Stimulated activated CD8-positive, alpha-beta memory T cell treated with anti-CD3 and anti-CD28 coated beads, Interleukin-7, amount 100 ng/mL, for 24 hours (primary cell): ENCODE results near the gene SECTM1.

Experiments used
- DNase-seq: peaks from one replicate; pipeline ENCODE4 v3.0.0-alpha.2; 2020; ENCODE audit warnings: low read depth

Gene SECTM1

GRCh38 chr17:82346342-82347300 lies 13.1 kb upstream of the SECTM1 start:
- DNase-seq: no peak

DNA sequence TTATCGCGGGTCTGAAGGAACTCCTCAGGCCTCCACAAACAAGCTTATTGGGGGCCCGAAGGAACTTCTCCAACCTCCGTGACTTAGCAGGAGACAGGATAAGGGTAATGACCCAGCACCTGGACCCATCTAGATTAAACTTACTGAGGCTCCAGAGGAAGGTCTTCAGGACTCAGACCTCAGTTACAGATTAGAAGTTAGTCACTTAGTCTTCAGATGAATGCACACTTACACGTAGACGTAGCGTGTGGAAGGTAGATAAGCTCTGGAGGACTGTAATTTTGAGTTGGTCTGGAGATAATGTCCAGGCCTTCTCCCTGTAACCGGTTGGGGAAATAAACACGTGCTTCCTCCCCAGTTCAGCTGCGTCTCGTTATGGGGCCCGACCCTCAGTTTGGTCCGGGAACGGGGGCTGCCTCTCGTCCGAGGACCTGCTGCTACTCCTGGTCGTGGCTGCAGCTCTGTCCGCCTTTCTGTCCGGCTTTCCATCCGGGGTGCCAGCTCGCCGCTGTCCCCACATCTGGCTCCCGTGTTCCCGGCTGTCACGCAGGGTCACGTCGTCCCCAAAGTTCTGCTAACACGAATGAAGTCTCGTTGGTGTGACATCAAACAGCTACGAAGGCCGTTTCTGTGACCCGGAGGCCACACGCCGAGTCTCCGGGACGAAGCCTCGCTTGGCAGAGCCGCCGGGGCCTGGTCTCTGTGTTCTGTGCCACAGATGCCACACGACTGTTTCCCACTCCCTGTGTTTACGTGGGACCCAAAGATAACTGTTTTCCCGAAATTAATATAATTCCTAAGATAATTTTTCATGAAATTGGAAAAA lies 11.8 kb upstream of the SECTM1 start:
- no peak for DNase-seq

- no peak for DNase-seq
Observed at GRCh38 chr17:82344175-82344907, 10.8 kb upstream of the SECTM1 start.

DNA sequence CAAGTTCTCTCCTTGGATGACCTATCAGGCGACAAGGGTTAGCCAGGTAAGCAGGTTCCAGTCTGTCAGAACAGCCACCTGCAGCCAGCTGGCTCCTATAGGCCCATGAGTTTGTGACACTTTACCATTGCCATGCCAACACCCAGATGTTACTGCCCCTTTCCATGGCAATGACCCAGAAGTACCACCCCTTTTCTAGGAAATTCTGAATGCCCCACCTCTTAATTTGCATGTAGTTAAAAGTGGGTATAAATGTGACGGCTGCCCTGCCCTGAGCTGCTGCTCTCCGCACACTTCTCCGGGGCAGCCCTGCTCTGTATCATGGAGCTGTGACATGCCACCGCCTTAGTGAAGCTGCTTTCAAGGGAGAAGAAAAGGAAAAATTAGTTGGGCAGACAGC lies 10.0 kb upstream of the SECTM1 start:
- DNase-seq: no peak

GRCh38 chr17:82342361-82343079 lies 9.0 kb upstream of the SECTM1 start:
- no peak for DNase-seq

GRCh38 chr17:82339634-82340580 lies 6.3 kb upstream of the SECTM1 start:
- no peak for DNase-seq

DNA sequence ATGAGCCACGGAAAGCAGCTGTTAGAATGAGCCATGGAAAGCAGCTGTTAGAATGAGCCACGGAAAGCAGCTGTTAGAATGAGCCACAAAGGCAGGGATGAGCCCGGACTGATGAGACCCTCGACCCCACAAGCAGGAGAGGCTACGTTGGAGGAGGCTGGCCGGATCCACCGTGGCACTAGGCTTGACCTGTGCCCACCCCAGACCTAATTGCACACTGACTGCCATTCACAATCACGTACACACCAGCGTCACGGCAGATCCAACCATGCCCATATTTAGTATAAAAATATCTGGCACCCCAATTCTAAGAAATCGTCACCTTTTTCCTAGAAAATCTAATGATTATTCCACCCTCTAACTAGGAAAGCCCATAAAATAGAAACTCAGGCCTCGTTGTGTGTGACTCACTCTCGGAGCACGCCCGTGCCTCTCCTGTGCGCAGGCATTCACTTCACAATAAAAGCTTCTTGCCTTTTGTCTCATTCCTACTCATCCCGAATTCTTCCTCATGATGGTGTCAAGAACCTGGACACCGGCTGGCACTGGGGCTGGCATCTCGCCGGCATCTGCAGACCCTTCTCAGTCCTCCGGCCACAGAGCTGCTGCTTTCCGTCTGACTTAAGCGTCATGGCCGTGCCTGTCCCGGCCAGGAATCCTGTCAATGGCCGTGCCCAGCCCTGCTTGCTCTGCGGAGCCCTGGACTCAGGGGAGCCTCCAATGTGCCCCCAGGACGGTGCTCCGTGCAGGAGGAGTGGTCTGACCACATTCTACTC lies 5.5 kb upstream of the SECTM1 start:
- no peak for DNase-seq

- no peak for DNase-seq
Observed at GRCh38 chr17:82334622-82335394, 1.2 kb upstream of the SECTM1 start.

- no peak for DNase-seq
Observed at GRCh38 chr17:82334204-82334621, 647 bp upstream of the SECTM1 start.

GRCh38 chr17:82332669-82333278 lies 792 bp downstream of the SECTM1 start:
- no peak for DNase-seq

- no peak for DNase-seq
Observed at GRCh38 chr17:82331345-82331939, 2.1 kb downstream of the SECTM1 start.

GRCh38 chr17:82330322-82331239 lies 3.0 kb downstream of the SECTM1 start:
- DNase-seq: no peak

DNA sequence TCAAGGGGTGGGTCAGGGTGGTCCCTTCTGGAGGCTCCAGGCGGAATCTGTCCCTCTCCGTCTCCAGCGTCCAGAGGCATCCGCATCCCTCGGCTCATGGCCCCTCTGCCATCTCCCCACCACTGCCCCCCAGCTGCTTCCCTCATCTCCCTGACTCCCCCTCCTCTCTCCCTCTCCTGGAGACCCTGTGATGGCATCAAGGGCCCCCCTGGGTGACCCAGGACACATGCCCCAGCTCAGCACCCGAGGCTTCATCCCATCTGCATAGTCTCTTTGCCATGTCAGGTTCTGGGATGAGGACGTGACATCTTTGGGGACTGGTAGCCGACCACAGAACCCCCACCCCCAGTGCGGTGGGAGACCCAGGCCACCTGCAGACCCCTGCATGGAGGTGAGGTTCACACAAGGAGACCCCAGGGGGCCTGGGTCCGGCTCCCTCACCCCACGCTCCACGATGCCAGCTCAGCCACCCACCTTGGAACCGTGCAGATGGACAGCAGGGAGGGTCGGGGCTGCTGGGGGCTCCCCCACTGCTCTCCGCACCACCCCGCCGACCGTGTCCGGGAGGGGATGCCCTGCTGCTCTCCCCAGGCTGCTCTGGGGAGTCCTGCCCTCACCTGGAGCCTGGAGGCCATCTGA lies 3.8 kb downstream of the SECTM1 start:
- no peak for DNase-seq

GRCh38 chr17:82328994-82329507 lies 4.5 kb downstream of the SECTM1 start:
- no peak for DNase-seq

GRCh38 chr17:82328141-82328993 lies 5.2 kb downstream of the SECTM1 start:
- no peak for DNase-seq
